Measurements from ENCODE around the gene RTKN.
"Not testable (repeated sequence)": the region's sequence is repeated elsewhere in the genome, so short reads cannot be mapped to it uniquely, and the experiment has no call there.

Gene RTKN, protein sequence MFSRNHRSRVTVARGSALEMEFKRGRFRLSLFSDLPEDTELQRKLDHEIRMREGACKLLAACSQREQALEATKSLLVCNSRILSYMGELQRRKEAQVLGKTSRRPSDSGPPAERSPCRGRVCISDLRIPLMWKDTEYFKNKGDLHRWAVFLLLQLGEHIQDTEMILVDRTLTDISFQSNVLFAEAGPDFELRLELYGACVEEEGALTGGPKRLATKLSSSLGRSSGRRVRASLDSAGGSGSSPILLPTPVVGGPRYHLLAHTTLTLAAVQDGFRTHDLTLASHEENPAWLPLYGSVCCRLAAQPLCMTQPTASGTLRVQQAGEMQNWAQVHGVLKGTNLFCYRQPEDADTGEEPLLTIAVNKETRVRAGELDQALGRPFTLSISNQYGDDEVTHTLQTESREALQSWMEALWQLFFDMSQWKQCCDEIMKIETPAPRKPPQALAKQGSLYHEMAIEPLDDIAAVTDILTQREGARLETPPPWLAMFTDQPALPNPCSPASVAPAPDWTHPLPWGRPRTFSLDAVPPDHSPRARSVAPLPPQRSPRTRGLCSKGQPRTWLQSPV

DNA sequence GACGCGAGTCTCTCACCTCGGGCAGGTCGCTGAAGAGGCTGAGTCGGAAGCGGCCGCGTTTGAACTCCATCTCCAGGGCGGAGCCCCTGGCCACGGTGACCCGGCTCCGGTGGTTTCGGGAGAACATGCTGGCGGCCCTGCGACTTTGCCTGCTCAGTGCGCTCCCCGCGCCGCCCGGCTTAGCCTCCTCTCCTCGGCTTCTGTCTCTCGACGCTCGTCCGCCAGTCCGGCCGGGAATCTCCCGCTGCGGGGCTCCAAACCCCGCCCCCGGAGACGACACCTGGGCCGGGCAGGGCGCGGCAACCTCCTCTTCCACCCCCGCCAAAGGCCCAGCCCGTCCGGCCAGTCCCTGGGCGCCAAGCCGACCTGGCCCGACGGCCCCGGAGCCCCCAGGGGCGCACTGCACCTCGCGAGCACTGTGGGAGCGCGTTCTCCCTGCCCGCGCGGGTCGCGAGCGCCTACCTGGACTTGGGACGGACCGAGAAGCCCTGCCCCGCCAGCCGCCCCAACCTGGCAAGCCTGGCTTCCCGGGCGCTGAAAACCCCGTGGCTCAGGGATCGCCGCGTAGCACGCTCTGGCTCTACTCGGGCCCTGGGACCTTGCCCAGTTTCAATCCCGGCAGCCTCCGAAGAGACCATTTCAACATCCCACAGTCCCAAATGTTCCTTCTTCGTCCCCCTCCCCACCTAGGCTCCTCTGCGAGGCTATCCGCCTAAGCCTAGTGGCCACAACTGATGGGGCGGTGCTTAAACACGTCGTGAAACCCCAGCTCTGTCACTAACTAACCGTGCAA lies at the start of gene RTKN:
RTKN (minus strand) TSS at position 248 of the 793 bp plus-strand sequence; CDS start at position 127, 121 bp downstream.
- no peak for DNase-seq (ENCODE audit: low read depth in 2 of 2)

DNA sequence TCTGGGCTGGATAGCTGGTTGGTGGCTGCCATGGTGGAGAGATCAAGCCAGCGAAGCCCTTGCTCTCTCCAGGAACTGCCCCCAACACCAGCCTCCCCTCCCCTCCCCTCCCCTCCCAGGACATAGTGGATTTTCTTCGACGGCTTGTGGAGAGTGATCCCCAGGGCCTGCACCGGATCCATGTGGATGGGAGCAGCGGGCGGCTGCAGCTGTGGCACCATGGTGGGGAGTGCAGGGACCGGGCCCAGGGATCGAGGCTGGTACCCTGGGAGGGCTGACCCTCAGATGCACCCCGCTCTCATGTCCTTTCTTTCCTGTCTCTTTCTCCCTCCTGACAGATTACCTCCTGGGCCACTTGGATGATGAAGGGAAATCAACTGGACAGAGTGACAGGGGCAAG lies 48.2 kb upstream of the RTKN start:
- DNase-seq (ENCODE audit: low read depth in 2 of 2) = no peak

DNA sequence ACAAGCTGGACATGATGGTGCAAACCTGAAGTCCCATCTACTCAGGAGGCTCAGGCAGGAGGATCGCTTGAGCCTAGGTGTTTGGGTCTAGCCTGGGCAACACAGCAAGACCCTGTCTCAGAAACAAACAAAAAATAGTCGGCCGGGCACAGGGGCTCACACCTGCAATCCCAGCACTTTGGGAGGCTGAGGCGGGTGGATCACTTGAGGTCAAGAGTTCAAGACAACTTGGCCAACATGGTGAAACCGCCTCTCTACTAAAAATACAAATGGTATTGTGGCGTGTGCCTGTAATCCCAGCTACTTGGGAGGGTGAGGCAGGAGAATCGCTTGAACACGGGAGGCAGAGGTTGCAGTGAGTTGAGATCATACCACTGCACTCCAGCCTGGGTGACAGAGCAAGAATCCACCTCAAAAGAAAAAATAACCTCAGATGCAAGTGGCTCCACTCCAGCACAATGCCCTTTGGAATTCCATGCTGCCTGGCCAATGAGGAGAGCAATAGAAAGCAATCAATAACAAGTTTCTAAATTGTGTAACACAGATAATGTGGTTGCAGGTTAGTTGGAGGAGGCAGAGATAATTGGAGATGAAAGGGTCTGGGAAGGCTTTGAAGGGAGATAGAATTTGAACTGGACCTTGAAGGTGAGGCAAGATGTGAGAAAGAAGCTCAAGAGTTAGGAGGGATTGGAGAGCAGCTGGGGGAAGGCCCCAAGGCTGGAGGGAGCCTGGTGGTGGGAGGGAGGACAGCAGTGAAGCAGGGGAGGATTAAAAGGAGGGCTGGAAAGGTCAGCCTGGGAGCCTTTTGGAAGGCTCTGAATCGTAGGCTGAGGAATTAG lies 47.1 kb upstream of the RTKN start:
- no peak for DNase-seq (ENCODE audit: low read depth in 2 of 2)

DNA sequence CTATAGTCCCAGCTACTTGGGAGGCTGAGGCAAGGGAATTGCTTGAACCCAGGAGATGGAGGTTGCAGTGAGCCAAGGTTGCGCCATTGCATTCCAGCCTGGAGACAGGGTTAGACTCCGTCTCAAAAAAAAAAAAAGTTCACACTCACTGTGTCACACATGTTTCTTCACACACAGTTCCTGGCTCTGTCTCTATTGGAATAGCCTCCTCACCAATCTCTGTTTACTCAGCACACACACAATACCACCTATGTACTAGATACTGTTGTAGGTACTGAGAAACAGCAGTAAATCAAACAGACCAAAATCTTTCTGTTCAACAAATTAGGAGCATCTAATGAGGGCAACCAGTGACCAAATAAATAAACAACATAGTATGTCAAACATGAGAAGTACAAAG lies 44.4 kb upstream of the RTKN start:
- DNase-seq (ENCODE audit: low read depth in 2 of 2) = no peak

DNA sequence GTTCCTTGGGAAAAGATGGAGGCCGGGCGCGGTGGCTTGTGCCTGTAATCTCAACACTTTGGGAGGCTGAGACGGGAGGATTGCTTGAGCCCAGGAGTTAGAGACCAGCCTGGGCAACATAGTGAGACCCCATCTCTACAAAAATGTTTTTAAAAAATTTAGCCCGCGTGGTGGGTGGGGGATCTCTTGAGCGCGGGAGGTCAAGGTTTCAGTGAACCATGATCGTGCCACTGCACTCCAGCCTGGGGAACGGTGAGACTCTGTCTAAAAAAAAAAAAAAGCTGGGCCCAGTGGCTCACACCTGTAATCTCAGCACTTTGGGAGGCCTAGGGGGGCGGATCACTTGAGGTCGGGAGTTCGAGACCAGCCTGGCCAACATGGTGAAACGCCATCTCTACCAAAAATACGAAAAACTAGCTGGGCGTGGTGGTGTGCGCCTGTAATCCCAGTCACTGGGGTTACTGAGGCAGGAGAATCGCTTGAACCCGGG lies 42.0 kb upstream of the RTKN start:
- DNase-seq (ENCODE audit: low read depth in 2 of 2) = not testable (repeated sequence)

GRCh38 chr2:74482801-74483674 lies 41.3 kb upstream of the RTKN start, which contains the start of the genes CCDC142 and TTC31:
TSS of gene CCDC142 (minus strand) at chr2:74482998. CDS start at chr2:74482837, 161 bp downstream.
TSS of gene TTC31 (plus strand) at chr2:74483081. CDS start at chr2:74483096, 15 bp downstream.
- DNase-seq (ENCODE audit: low read depth in 2 of 2) = peak; percentile 84 to 91

- DNase-seq (ENCODE audit: low read depth in 2 of 2) = peak; percentile 19 to 28
Measured at GRCh38 chr2:74481961-74482800, 40.4 kb upstream of the RTKN start.

DNA sequence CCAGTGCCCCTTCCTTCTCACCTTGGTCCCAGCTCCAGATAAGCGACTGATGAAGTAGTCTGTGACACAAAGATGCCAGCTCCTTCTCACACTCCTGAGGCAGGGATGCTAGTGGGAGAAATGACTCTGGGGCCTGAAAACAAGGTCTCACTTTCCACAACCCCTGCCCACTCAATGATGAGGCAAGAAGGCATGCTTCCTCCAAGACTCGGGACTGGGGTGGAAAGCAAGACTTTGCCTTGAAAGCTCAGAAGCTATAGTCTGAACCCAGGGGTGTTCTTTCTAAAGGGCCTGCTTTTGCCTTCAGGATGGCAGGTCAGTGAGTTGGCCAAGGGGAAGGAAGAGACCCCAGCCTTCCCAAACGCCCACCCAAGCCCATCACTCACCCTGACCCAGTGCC lies 39.7 kb upstream of the RTKN start:
- no peak for DNase-seq (ENCODE audit: low read depth in 2 of 2)

DNA sequence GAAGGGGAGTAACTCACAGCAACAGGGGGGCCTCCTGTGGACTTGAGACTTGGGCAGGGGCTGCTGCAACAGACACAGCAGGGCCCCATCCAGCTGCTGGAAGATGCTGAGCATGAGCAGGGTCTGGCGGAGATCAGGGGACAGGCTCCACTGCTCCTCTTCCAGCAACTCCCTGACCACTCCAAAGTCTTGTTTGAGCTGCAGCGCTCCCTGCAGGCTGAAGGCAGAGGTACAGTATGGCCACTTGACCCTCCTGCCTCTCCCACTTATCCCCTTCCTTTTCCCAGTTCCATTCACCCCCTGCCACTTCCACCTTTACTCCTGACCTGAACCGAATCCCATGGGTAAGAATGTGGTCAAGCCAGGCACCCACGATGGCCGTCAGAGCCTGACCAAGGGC lies 33.2 kb upstream of the RTKN start:
- DNase-seq (ENCODE audit: low read depth in 2 of 2) = no peak

GRCh38 chr2:74474481-74474880 lies 32.7 kb upstream of the RTKN start:
- no peak for DNase-seq (ENCODE audit: low read depth in 2 of 2)

DNA sequence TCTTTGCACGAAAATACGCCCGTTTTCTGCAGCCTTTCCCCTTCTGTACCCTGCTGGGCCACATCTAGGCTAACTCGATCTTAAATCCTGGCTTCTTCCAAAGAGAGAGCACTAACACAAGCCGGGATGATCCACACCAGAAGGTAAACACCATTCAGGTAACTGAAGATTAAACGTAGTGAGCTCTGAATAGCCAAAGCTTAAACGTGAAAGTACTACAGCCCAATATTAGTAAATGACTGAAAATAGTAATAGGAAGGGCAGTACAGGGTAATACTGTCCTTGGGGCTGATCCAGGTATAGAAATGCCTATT lies 31.2 kb upstream of the RTKN start:
- DNase-seq (ENCODE audit: low read depth in 2 of 2) = no peak

GRCh38 chr2:74472086-74472944 lies 30.6 kb upstream of the RTKN start, which contains the start of gene MRPL53:
TSS of gene MRPL53 (minus strand) at chr2:74472680. CDS start at chr2:74472660, 20 bp downstream.
- DNase-seq (ENCODE audit: low read depth in 2 of 2) = peak; percentile 85 to 88

GRCh38 chr2:74471332-74472065 lies 29.8 kb upstream of the RTKN start:
- DNase-seq (ENCODE audit: low read depth in 2 of 2) = no peak

DNA sequence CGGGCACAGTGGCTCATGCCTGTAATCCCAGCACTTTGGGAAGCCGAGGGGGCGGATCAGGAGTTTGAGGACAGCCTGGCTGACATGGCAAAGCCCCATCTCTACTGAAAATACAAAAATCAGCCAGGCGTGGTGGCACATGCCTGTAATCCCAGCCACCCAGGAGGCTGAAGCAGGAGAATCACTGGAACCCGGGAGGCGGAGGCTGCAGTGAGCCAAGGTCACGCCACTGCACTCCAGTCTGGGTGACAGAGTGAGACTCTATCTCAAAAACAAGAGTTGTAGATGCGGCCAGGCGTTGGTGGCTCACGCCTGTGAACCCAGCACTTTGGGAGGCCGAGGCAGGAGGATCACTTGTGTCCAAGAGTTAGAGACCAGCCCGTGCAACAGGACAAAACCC lies 29.0 kb upstream of the RTKN start:
- DNase-seq (ENCODE audit: low read depth in 2 of 2) = not testable (repeated sequence)

- DNase-seq (ENCODE audit: low read depth in 2 of 2) = no peak
Measured at GRCh38 chr2:74464406-74464805, 22.7 kb upstream of the RTKN start.

DNA sequence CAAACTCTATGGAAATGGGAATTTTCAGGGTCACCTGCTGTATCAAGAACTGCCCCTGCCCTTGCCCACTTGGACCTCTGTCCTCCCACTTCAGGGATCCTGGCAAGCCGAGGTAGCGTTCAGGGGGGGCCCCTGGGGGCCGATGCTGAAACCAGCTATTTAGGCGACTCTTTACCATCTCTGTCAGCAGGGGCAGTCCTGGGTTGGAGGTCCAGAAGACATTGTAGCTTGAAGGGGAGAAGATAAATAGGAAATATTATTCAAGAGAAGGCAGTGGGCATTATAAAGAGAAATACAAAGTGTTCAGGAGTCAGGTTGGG lies 21.0 kb upstream of the RTKN start:
- DNase-seq (ENCODE audit: low read depth in 2 of 2) = no peak

- no peak for DNase-seq (ENCODE audit: low read depth in 2 of 2)
Measured at GRCh38 chr2:74462054-74462785, 20.5 kb upstream of the RTKN start.

Data from stimulated activated CD8-positive, alpha-beta memory T cell treated with anti-CD3 and anti-CD28 coated beads, Interleukin-15, amount 100 ng/mL, for 4 hours (primary cell).